ENCODE measurements around the gene TMEM256. TPM values are rescaled to one million over a fixed set of nuclear protein-coding genes. Genes with fewer than 3 reads are reported as not detected.

Gene TMEM256
- total and polyA plus RNA-seq, 9 donors: 44.0 to 133 (median 85.2) TPM

GRCh38 chr17:7380321-7380720, 23.6 kb downstream of the TMEM256 start:
- H3K27me3 ChIP-seq: no peaks in the 10 kb centered on the region
- peaks cover 19% of the 10 kb centered on the region for H3K4me1 ChIP-seq (ENCODE audit: insufficient read depth)
- TF ChIP-seq POLR2A (IDR thresholded peaks at IDR 0.05): no peak
- TF ChIP-seq EP300 (IDR thresholded peaks at IDR 0.05): no peak
- TF ChIP-seq CTCF (IDR thresholded peaks at IDR 0.05): no peak
- H3K36me3 ChIP-seq: no peaks in the 10 kb centered on the region
- intact Hi-C loops (cut with DNase I): no loop called here
- WGBS, 3 donors: 12 to 20% (median 14%) methylated on average over 7 of the region's 7 CpGs
- peak overlapping the region; percentile 43 for H3K4me3 ChIP-seq
- H3K27ac ChIP-seq: peak overlapping the region in 1 of 2 donors; percentile 46
- H3K9me3 ChIP-seq: no peaks in the 10 kb centered on the region
- DNase-seq: peak; percentile 54 to 73 (median 67)

GRCh38 chr17:7379134-7379533, 24.8 kb downstream of the TMEM256 start:
- DNase-seq: no peak
- Histone ChIP-seq H3K27me3 (no peaks in the 10 kb centered on the region), H3K4me3 (no peak overlapping the region), H3K9me3 (no peaks in the 10 kb centered on the region), H3K4me1 (ENCODE audit: insufficient read depth) (peaks cover 15% of the 10 kb centered on the region), H3K27ac (no peak overlapping the region), H3K36me3 (no peaks in the 10 kb centered on the region)
- intact Hi-C loops (cut with DNase I): no loop called here
- 92 to 98% (median 95%) methylated on average over 3 of the region's 3 CpGs for WGBS, 3 donors
- TF ChIP-seq POLR2A (IDR thresholded peaks at IDR 0.05) (no peak), CTCF (IDR thresholded peaks at IDR 0.05) (no peak), EP300 (IDR thresholded peaks at IDR 0.05) (no peak)

GRCh38 chr17:7374353-7374752, 29.5 kb downstream of the TMEM256 start:
- Histone ChIP-seq H3K27me3 (no peaks in the 10 kb centered on the region), H3K9me3 (no peaks in the 10 kb centered on the region), H3K4me1 (ENCODE audit: insufficient read depth) (no peaks in the 10 kb centered on the region), H3K27ac (no peak overlapping the region), H3K4me3 (no peak overlapping the region), H3K36me3 (no peaks in the 10 kb centered on the region)
- DNase-seq: no peak
- 74 to 84% (median 83%) methylated on average over 2 of the region's 2 CpGs for WGBS, 3 donors
- intact Hi-C loops (cut with DNase I): no loop called here
- TF ChIP-seq EP300 (IDR thresholded peaks at IDR 0.05) (no peak), POLR2A (IDR thresholded peaks at IDR 0.05) (no peak), CTCF (IDR thresholded peaks at IDR 0.05) (no peak)

- intact Hi-C loops (cut with DNase I): no loop called here
- WGBS, 3 donors: 79 to 81% (median 80%) methylated on average over 4 of the region's 4 CpGs
- H3K4me3 ChIP-seq: no peak overlapping the region
- no peaks in the 10 kb centered on the region for H3K36me3 ChIP-seq
- no peaks in the 10 kb centered on the region for H3K27me3 ChIP-seq
- no peaks in the 10 kb centered on the region for H3K9me3 ChIP-seq
- TF ChIP-seq CTCF (IDR thresholded peaks at IDR 0.05) (no peak), EP300 (IDR thresholded peaks at IDR 0.05) (no peak), POLR2A (IDR thresholded peaks at IDR 0.05) (no peak)
- no peak overlapping the region for H3K27ac ChIP-seq
- DNase-seq: no peak
- no peaks in the 10 kb centered on the region for H3K4me1 ChIP-seq (ENCODE audit: insufficient read depth)
Measured at GRCh38 chr17:7370853-7371252, 33.0 kb downstream of the TMEM256 start.

All from ovary (tissue), 9 donors.